Measurements from ENCODE around the gene UST.

GRCh38 chr6:148700741-148701311 is 46.0 kb upstream of the UST start:
- TF ChIP-seq CTCF (conservative IDR thresholded peaks at IDR 0.05; ENCODE audit: low read length): no peak
- TF ChIP-seq EZH2phosphoT487 (IDR thresholded peaks at IDR 0.05; ENCODE audit: borderline replicate concordance, low read depth, low read length): no peak

Measured in OCI-LY7 (cell line).